ENCODE data around the gene GPC6.

Gene GPC6

GRCh38 chr13:94317063-94317491 lies 1090.5 kb downstream of the GPC6 start:
- DNase-seq (ENCODE audit: low read depth), result no peak
- no peak overlapping the region for H3K4me3 ChIP-seq (ENCODE audit: control insufficient read depth, low read depth, low read length)

GRCh38 chr13:94318418-94318817 lies 1091.8 kb downstream of the GPC6 start:
- H3K4me3 ChIP-seq (ENCODE audit: control insufficient read depth, low read depth, low read length), result no peak overlapping the region
- no peak for TF ChIP-seq CTCF (IDR thresholded peaks at IDR 0.05; ENCODE audit: control insufficient read depth, insufficient read depth, low read depth, low read length, missing control alignments)
- DNase-seq (ENCODE audit: low read depth), result no peak

More at GRCh38 chr13:94317063-94317491, 1090.5 kb downstream of the GPC6 start:
- no peak for TF ChIP-seq CTCF (IDR thresholded peaks at IDR 0.05; ENCODE audit: control insufficient read depth, insufficient read depth, low read depth, low read length, missing control alignments)

GRCh38 chr13:94319501-94319900 lies 1092.9 kb downstream of the GPC6 start:
- TF ChIP-seq CTCF (IDR thresholded peaks at IDR 0.05; ENCODE audit: control insufficient read depth, insufficient read depth, low read depth, low read length, missing control alignments), result no peak
- no peak for DNase-seq (ENCODE audit: low read depth)
- no peak overlapping the region for H3K4me3 ChIP-seq (ENCODE audit: control insufficient read depth, low read depth, low read length)

GRCh38 chr13:94322925-94323763 lies 1096.5 kb downstream of the GPC6 start:
- TF ChIP-seq CTCF (IDR thresholded peaks at IDR 0.05; ENCODE audit: control insufficient read depth, insufficient read depth, low read depth, low read length, missing control alignments), result no peak
- no peak for DNase-seq (ENCODE audit: low read depth)
- H3K4me3 ChIP-seq (ENCODE audit: control insufficient read depth, low read depth, low read length), result no peak overlapping the region

GRCh38 chr13:94323764-94324758 lies 1097.5 kb downstream of the GPC6 start:
- no peak for DNase-seq (ENCODE audit: low read depth)
- no peak for TF ChIP-seq CTCF (IDR thresholded peaks at IDR 0.05; ENCODE audit: control insufficient read depth, insufficient read depth, low read depth, low read length, missing control alignments)
- H3K4me3 ChIP-seq (ENCODE audit: control insufficient read depth, low read depth, low read length), result no peak overlapping the region

GRCh38 chr13:94324767-94325540 lies 1098.3 kb downstream of the GPC6 start:
- TF ChIP-seq CTCF (IDR thresholded peaks at IDR 0.05; ENCODE audit: control insufficient read depth, insufficient read depth, low read depth, low read length, missing control alignments), result no peak
- no peak overlapping the region for H3K4me3 ChIP-seq (ENCODE audit: control insufficient read depth, low read depth, low read length)
- DNase-seq (ENCODE audit: low read depth), result no peak
